ENCODE results near the gene AMOTL1. TPM values are rescaled to one million over a fixed set of nuclear protein-coding genes. Genes with fewer than 3 reads are reported as not detected.
A peak's percentile ranks its signal among the peaks of the same experiment; 100 is the strongest.

Gene AMOTL1
- polyA plus RNA-seq, 1 of the 3 experiments (the other 2 are of a cell fraction) = 10.7 TPM

DNA sequence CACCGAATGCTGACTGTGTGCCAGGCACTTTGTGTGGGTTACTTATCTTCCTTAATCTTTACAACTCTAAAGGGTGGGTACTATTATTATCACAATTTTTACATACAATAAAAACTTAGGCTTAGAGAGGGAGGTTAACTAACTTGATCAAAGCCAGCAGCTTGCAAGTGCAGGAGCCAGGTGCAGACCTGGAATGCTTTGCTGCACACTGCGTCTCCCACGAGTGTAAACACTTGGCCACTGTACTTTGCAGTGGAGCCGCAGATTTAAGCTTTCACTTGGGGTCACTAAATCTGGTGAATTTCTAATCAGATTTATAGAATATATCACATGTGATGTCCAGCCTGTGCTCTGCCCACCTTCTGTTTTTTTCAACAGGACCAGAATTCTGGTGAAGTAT, 36.7 kb downstream of the AMOTL1 start:
- whole genome bisulfite sequencing (ENCODE audit: low lambda C conversion rate) = 93% methylated on average over 4 of the region's 4 CpGs
- H3K4me2 ChIP-seq = no peak overlapping the region
- H3K9me2 ChIP-seq = no peaks in the 10 kb centered on the region
- peaks cover 82% of the 10 kb centered on the region for H3K79me2 ChIP-seq (ENCODE audit: insufficient read depth)
- H3K9me3 ChIP-seq = no peaks in the 10 kb centered on the region
- peak overlapping the region in 1 of 2 experiments; percentile 84; a peak in 2 of 4 replicates for H3K27ac ChIP-seq (ENCODE audit: low read depth in 2 of 2, low read length in 1 of 2)
- H3K36me3 ChIP-seq (replicated peaks in 1 of 2; ENCODE audit: control insufficient read depth in 1 of 2, insufficient read depth in 2 of 2, low read length in 1 of 2) = peaks cover 36 to 40% of the 10 kb centered on the region in 2 experiments
- peaks cover 9% of the 10 kb centered on the region for H3F3A ChIP-seq (replicated peaks; ENCODE audit: insufficient read depth)
- H3K4me3 ChIP-seq (ENCODE audit: low read depth in 2 of 2, low read length in 1 of 2) = no peak overlapping the region
- no peaks in the 10 kb centered on the region for H3K27me3 ChIP-seq (ENCODE audit: insufficient read depth)
- TF ChIP-seq NFIC (IDR thresholded peaks at IDR 0.05; ENCODE audit: borderline replicate concordance) (no peak), MXI1 (IDR thresholded peaks at IDR 0.05; ENCODE audit: low read depth, low read length) (no peak), GABPA (IDR thresholded peaks at IDR 0.05; ENCODE audit: low read depth) (no peak), POLR2AphosphoS5 (IDR thresholded peaks at IDR 0.05; ENCODE audit: low read depth, low read length) (no peak), TEAD4 (IDR thresholded peaks at IDR 0.05; ENCODE audit: borderline replicate concordance, insufficient read depth) (no peak), RCOR1 (IDR thresholded peaks at IDR 0.05; ENCODE audit: low read length) (no peak), FOXM1 (IDR thresholded peaks at IDR 0.05; ENCODE audit: low read depth) (no peak), CHD2 (IDR thresholded peaks at IDR 0.05; ENCODE audit: low read length, partially characterized antibody) (no peak), RXRA (IDR thresholded peaks at IDR 0.05; ENCODE audit: borderline replicate concordance, low read depth) (no peak), RFX5 (IDR thresholded peaks at IDR 0.05; ENCODE audit: low read length) (no peak), EZH2phosphoT487 (IDR thresholded peaks at IDR 0.05; ENCODE audit: borderline replicate concordance, low read depth) (no peak)
- TF ChIP-seq, protein P1, sequence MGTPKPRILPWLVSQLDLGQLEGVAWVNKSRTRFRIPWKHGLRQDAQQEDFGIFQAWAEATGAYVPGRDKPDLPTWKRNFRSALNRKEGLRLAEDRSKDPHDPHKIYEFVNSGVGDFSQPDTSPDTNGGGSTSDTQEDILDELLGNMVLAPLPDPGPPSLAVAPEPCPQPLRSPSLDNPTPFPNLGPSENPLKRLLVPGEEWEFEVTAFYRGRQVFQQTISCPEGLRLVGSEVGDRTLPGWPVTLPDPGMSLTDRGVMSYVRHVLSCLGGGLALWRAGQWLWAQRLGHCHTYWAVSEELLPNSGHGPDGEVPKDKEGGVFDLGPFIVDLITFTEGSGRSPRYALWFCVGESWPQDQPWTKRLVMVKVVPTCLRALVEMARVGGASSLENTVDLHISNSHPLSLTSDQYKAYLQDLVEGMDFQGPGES (IDR thresholded peaks at IDR 0.05; ENCODE audit: low read depth, low read length) = no peak
- TF ChIP-seq, protein P2, sequence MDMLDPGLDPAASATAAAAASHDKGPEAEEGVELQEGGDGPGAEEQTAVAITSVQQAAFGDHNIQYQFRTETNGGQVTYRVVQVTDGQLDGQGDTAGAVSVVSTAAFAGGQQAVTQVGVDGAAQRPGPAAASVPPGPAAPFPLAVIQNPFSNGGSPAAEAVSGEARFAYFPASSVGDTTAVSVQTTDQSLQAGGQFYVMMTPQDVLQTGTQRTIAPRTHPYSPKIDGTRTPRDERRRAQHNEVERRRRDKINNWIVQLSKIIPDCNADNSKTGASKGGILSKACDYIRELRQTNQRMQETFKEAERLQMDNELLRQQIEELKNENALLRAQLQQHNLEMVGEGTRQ (IDR thresholded peaks at IDR 0.05; ENCODE audit: borderline replicate concordance, low read depth, low read length) = no peak
- TF ChIP-seq, protein P3, sequence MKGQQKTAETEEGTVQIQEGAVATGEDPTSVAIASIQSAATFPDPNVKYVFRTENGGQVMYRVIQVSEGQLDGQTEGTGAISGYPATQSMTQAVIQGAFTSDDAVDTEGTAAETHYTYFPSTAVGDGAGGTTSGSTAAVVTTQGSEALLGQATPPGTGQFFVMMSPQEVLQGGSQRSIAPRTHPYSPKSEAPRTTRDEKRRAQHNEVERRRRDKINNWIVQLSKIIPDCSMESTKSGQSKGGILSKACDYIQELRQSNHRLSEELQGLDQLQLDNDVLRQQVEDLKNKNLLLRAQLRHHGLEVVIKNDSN (IDR thresholded peaks at IDR 0.05; ENCODE audit: borderline replicate concordance, low read depth) = no peak
- ChIA-PET CTCF (interaction anchor here (0.6 to 2.1 kb wide), 4 partner anchors 19 to 910 kb away, joined by 3 to 7 read pairs (median 4); no protein-coding TSS in a partner anchor), POLR2A (no interaction called here)
- peaks cover 0 to 24% of the 10 kb centered on the region in 2 experiments; a peak in 3 of 4 replicates for H3K4me1 ChIP-seq (ENCODE audit: control insufficient read depth in 1 of 2, insufficient read depth in 2 of 2, low read depth in 1 of 2, low read length in 1 of 2)
- peaks cover 8% of the 10 kb centered on the region; the same call in 1 of the 2 replicates for H4K20me1 ChIP-seq (ENCODE audit: insufficient read depth)
- DNase-seq = no peak
- no peak overlapping the region for H3K9ac ChIP-seq
- H2AFZ ChIP-seq (ENCODE audit: low read depth) = no peak overlapping the region

DNA sequence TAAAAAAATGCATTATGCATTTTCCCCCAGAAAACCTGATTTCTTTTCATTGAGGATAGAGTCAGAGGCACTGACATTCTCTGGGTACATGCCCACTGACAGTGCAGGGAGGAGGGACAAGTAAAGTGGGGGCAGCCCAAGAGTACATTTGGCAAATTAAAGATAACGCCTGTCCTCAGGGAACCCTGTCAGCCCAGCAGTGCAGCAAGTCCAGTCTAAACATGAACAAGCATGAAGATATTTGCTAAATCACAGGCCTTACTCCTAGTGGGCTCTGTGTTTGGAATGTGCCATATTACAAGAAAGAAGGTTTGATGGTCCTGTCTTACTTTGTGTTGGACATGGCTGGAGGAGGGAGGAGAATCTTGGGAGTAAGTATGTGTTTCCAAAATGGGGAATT, 37.9 kb downstream of the AMOTL1 start:
- H3K4me3 ChIP-seq (ENCODE audit: low read depth in 2 of 2, low read length in 1 of 2) = no peak overlapping the region
- no peak for DNase-seq
- peaks cover 24 to 34% of the 10 kb centered on the region in 2 experiments for H3K36me3 ChIP-seq (replicated peaks in 1 of 2; ENCODE audit: control insufficient read depth in 1 of 2, insufficient read depth in 2 of 2, low read length in 1 of 2)
- H3K4me1 ChIP-seq (ENCODE audit: control insufficient read depth in 1 of 2, insufficient read depth in 2 of 2, low read depth in 1 of 2, low read length in 1 of 2) = peaks cover 0 to 21% of the 10 kb centered on the region in 2 experiments; a peak in 3 of 4 replicates
- H3F3A ChIP-seq (replicated peaks; ENCODE audit: insufficient read depth) = peaks cover 9% of the 10 kb centered on the region
- POLR2A ChIA-PET = interaction anchor here (1.0 kb wide), 1 partner anchor 14 kb away, joined by 3 read pairs; no protein-coding TSS in a partner anchor
- WGBS (ENCODE audit: low lambda C conversion rate) = 93% methylated on average over 1 of the region's 1 CpG
- peak overlapping the region; percentile 59 to 84; a peak in 3 of 4 replicates for H3K27ac ChIP-seq (ENCODE audit: low read depth in 2 of 2, low read length in 1 of 2)
- no peaks in the 10 kb centered on the region for H3K9me2 ChIP-seq
- no peak overlapping the region for H3K9ac ChIP-seq
- H3K79me2 ChIP-seq (ENCODE audit: insufficient read depth) = peaks cover 82% of the 10 kb centered on the region
- H3K9me3 ChIP-seq = no peaks in the 10 kb centered on the region
- no peaks in the 10 kb centered on the region for H3K27me3 ChIP-seq (ENCODE audit: insufficient read depth)
- H2AFZ ChIP-seq (ENCODE audit: low read depth) = no peak overlapping the region
- CTCF ChIA-PET = interaction anchor here (1.7 kb wide), 1 partner anchor 183 kb away, joined by 5 read pairs; no protein-coding TSS in a partner anchor
- peaks cover 8% of the 10 kb centered on the region; the same call in 1 of the 2 replicates for H4K20me1 ChIP-seq (ENCODE audit: insufficient read depth)
- no peak overlapping the region for H3K4me2 ChIP-seq
- TF ChIP-seq NRF1 (IDR thresholded peaks at IDR 0.05; ENCODE audit: low read depth, low read length) (no peak), MEF2A (IDR thresholded peaks at IDR 0.05; ENCODE audit: borderline replicate concordance, low read depth) (no peak), TAF1 (IDR thresholded peaks at IDR 0.05; ENCODE audit: borderline replicate concordance, low read depth, low read length) (no peak), EZH2phosphoT487 (IDR thresholded peaks at IDR 0.05; ENCODE audit: borderline replicate concordance, low read depth) (no peak)
- TF ChIP-seq, protein P2 (IDR thresholded peaks at IDR 0.05; ENCODE audit: borderline replicate concordance, low read depth, low read length) = no peak
- TF ChIP-seq, protein P4, sequence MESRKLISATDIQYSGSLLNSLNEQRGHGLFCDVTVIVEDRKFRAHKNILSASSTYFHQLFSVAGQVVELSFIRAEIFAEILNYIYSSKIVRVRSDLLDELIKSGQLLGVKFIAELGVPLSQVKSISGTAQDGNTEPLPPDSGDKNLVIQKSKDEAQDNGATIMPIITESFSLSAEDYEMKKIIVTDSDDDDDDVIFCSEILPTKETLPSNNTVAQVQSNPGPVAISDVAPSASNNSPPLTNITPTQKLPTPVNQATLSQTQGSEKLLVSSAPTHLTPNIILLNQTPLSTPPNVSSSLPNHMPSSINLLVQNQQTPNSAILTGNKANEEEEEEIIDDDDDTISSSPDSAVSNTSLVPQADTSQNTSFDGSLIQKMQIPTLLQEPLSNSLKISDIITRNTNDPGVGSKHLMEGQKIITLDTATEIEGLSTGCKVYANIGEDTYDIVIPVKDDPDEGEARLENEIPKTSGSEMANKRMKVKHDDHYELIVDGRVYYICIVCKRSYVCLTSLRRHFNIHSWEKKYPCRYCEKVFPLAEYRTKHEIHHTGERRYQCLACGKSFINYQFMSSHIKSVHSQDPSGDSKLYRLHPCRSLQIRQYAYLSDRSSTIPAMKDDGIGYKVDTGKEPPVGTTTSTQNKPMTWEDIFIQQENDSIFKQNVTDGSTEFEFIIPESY (IDR thresholded peaks at IDR 0.05; ENCODE audit: borderline replicate concordance, low read depth) = no peak
- TF ChIP-seq, protein P1 (IDR thresholded peaks at IDR 0.05; ENCODE audit: low read depth, low read length) = no peak
- TF ChIP-seq, protein P5, sequence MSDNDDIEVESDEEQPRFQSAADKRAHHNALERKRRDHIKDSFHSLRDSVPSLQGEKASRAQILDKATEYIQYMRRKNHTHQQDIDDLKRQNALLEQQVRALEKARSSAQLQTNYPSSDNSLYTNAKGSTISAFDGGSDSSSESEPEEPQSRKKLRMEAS (IDR thresholded peaks at IDR 0.05; ENCODE audit: low read depth) = no peak
